Kidney (tissue), 22 donors: ENCODE data around the gene FPGS. TPM values are rescaled to one million over a fixed set of nuclear protein-coding genes. Genes with fewer than 3 reads are reported as not detected.
A peak's percentile ranks its signal among the peaks of the same experiment; 100 is the strongest.

Source experiments
- DNase-seq, 5 donors: peaks; one replicate each; pipeline ENCODE4 v3.0.0-alpha.2; 2013 to 2020
- FAIRE-seq: peaks from 2 replicates; lab custom pipeline; 2012; peaks lifted over from hg19 to GRCh38; lab: Jason Lieb, UNC
- H3K27ac ChIP-seq, 2 donors: one replicate each; pipeline ENCODE4 v1.7.0; 2013; ENCODE audit warnings: low read depth in 2 of 2, low read length in 2 of 2, inconsistent platforms in 1 of 2
- H3K27me3 ChIP-seq: one replicate; pipeline ENCODE4 v1.7.1; 2013; ENCODE audit warnings: low read length, inconsistent platforms; ENCODE audit not compliant: control insufficient read depth, insufficient read depth
- H3K36me3 ChIP-seq, 3 donors: one replicate each; pipeline versions ENCODE4 v1.7.0 to v1.7.1; 2013; ENCODE audit warnings: low read length in 3 of 3, control low read depth in 1 of 3, inconsistent platforms in 1 of 3; ENCODE audit not compliant: insufficient read depth in 3 of 3, control insufficient read depth in 2 of 3
- H3K4me1 ChIP-seq, 3 donors: one replicate each; pipeline versions ENCODE4 v1.7.0 to v1.7.1; 2013; ENCODE audit warnings: low read length in 3 of 3, inconsistent platforms in 1 of 3, low read depth in 1 of 3; ENCODE audit not compliant: control insufficient read depth in 2 of 3, insufficient read depth in 2 of 3
- H3K4me3 ChIP-seq, 3 donors: one replicate each; pipeline versions ENCODE4 v1.7.0 to v1.8.1; 2013; ENCODE audit warnings: low read length in 3 of 3, control low read depth in 1 of 3, inconsistent platforms in 1 of 3
- H3K9ac ChIP-seq, 3 donors: one replicate each; pipeline versions ENCODE4 v1.7.0 to v1.7.1; 2013; ENCODE audit warnings: low read length in 3 of 3, control low read depth in 1 of 3, inconsistent platforms in 1 of 3
- H3K9me3 ChIP-seq, 3 donors: one replicate each; pipeline versions ENCODE4 v1.7.0 to v1.7.1; 2013; ENCODE audit warnings: low read length in 3 of 3, control low read depth in 1 of 3, inconsistent platforms in 1 of 3; ENCODE audit not compliant: control insufficient read depth in 2 of 3, insufficient read depth in 1 of 3
- intact Hi-C: fragments of 100-400 bp; cut with DNase I; formaldehyde crosslinking; loops from one replicate; pipeline ENCODE4 v1.11.1; 2022
- long read RNA-seq, 10 donors: library from polyadenylated mRNA in 1 of 10; unstranded in 1 of 10; transcript quantifications; one replicate each; pipeline ENCODE4 v2.0.0 and lab custom pipeline, GENCODE V29; 2021 to 2026
- polyA plus RNA-seq: library from polyadenylated mRNA; stranded (reverse); fragments of 350-450 nt; fragmentation: Illumina TruSeq; extraction: RNeasy Lipid Tissue Mini Kit (QIAGEN cat#74804); gene quantifications from one replicate; pipeline ENCODE4 v1.2.3, GENCODE V29; 2014; ENCODE audit warnings: low read depth, low replicate concordance; ENCODE audit not compliant: insufficient read depth
- total RNA-seq: library from RNA; stranded (reverse); fragmentation: NEBNext Ultra II Directional; extraction: Animal tissue kit (Norgen Biotek cat#: 25700); gene quantifications from one replicate; pipeline ENCODE4 v1.2.1, GENCODE V29; 2021
- TF ChIP-seq, protein P1 (sequence below): IDR thresholded peaks from 3 replicates; pipeline ENCODE4 v1.5.1; 2012; ENCODE audit warnings: mild to moderate bottlenecking, moderate library complexity, borderline replicate concordance; ENCODE audit not compliant: insufficient read depth; ENCODE audit errors: extremely low read depth
- donor health status: control.
- donor health status: control.
- donor health status: control.
- donor health status: control.
- donor health status: control.
- donor health status: DM: yes; HTN: yes; CAD: no.
- donor health status: Normal renal cell carcinoma (clear cell type).

Gene FPGS, protein sequence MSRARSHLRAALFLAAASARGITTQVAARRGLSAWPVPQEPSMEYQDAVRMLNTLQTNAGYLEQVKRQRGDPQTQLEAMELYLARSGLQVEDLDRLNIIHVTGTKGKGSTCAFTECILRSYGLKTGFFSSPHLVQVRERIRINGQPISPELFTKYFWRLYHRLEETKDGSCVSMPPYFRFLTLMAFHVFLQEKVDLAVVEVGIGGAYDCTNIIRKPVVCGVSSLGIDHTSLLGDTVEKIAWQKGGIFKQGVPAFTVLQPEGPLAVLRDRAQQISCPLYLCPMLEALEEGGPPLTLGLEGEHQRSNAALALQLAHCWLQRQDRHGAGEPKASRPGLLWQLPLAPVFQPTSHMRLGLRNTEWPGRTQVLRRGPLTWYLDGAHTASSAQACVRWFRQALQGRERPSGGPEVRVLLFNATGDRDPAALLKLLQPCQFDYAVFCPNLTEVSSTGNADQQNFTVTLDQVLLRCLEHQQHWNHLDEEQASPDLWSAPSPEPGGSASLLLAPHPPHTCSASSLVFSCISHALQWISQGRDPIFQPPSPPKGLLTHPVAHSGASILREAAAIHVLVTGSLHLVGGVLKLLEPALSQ
- total RNA-seq (77.2 TPM), polyA plus RNA-seq (44.0 TPM)
- long read RNA-seq, donor 1, transcript FPGS-203 (15 exons, 2,279 nt), result major isoform, 8 of 17 reads
- long read RNA-seq, donor 1, partial matches to known transcripts, result 6 of 17 reads
- long read RNA-seq, donor 1, other reads (novel, unspliced or antisense), result 0 of 17 reads
- long read RNA-seq, donor 2, transcript FPGS-203 (15 exons, 2,279 nt), result major isoform, 8 of 20 reads
- long read RNA-seq, donor 2, partial matches to known transcripts, result 10 of 20 reads
- long read RNA-seq, donor 2, other reads (novel, unspliced or antisense), result 0 of 20 reads
- long read RNA-seq, donor 3, transcript FPGS-203 (15 exons, 2,279 nt), result major isoform, 8 of 16 reads
- long read RNA-seq, donor 3, partial matches to known transcripts, result 6 of 16 reads
- long read RNA-seq, donor 3, other reads (novel, unspliced or antisense), result 0 of 16 reads
- long read RNA-seq, donor 4, transcript FPGS-203 (15 exons, 2,279 nt), result major isoform, 6 of 6 reads
- long read RNA-seq, donor 4, partial matches to known transcripts, result 0 of 6 reads
- long read RNA-seq, donor 4, other reads (novel, unspliced or antisense), result 0 of 6 reads
- long read RNA-seq, donor 5, result 0 reads
- long read RNA-seq, donor 6, transcript FPGS-203 (15 exons, 2,279 nt), result major isoform, 7 of 13 reads
- long read RNA-seq, donor 6, partial matches to known transcripts, result 0 of 13 reads
- long read RNA-seq, donor 6, other reads (novel, unspliced or antisense), result 0 of 13 reads
- long read RNA-seq, donor 7, transcript FPGS-203 (15 exons, 2,279 nt), result major isoform, 58 of 122 reads
- long read RNA-seq, donor 7, transcript FPGS-201 (15 exons, 2,278 nt), result minor isoform, 11 of 122 reads
- long read RNA-seq, donor 7, partial matches to known transcripts, result 17 of 122 reads
- long read RNA-seq, donor 7, other reads (novel, unspliced or antisense), result 30 of 122 reads
- long read RNA-seq, donor 8, transcript FPGS-203 (15 exons, 2,279 nt), result major isoform, 10 of 12 reads
- long read RNA-seq, donor 8, partial matches to known transcripts, result 0 of 12 reads
- long read RNA-seq, donor 8, other reads (novel, unspliced or antisense), result 0 of 12 reads
- long read RNA-seq, donor 9, transcript FPGS-203 (15 exons, 2,279 nt), result major isoform, 6 of 6 reads
- long read RNA-seq, donor 9, partial matches to known transcripts, result 0 of 6 reads
- long read RNA-seq, donor 9, other reads (novel, unspliced or antisense), result 0 of 6 reads
- long read RNA-seq, donor 10, transcript FPGS-203 (15 exons, 2,279 nt), result major isoform, 6 of 9 reads
- long read RNA-seq, donor 10, partial matches to known transcripts, result 0 of 9 reads
- long read RNA-seq, donor 10, other reads (novel, unspliced or antisense), result 0 of 9 reads

DNA sequence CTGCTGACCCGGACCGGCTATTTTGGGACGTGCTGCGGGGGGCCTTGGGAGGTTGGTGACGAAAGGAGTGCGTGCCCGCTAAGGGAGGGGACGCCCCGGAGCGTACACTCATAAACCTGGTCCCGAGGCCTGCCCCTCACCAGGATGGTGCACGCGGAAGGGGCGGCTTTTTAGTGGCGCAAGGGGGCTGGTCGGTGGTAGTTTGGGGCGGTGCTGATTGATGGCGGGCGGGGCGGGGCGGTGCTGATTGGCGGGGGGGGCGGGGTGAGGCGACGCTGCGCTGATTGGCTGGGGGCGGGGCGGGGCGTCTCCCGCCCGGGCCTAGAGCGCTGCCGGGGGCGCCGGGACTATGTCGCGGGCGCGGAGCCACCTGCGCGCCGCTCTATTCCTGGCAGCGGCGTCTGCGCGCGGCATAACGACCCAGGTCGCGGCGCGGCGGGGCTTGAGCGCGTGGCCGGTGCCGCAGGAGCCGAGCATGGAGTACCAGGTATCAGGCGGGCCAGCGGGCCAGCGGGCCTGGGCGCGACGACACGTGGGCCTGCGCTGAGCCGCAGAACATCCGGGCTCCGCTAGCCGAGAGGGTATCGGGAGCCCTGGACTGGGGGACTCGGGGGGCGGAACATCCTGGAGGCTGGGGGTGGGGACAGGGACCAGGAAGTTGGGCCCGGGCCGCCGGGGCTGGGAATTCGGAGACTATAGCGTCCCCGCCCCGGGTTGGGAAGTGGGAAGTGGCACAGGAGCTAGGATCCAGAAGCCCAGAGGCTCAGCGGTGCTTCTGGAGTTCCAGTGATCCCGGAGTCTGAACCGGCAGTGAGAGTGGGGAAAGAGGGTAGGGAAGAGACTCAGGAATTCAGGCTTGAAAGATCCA, at the start of gene FPGS:
TSS of gene FPGS (plus strand) at position 307 of the 868 bp plus-strand sequence. CDS start at position 350, 43 bp downstream.
- Histone ChIP-seq H3K4me1 (peaks cover 0 to 17% (median 13%) of the 10 kb centered on the region in 3 donors), H3K27ac (peak within 1 kb of the TSS; percentile 94 to 95), H3K27me3 (no peaks in the 10 kb centered on the region), H3K9ac (peak within 1 kb of the TSS; percentile 31 to 98 (median 81)), H3K36me3 (peaks cover 0 to 8% (median 4%) of the 10 kb centered on the region in 3 donors), H3K4me3 (peak within 1 kb of the TSS; percentile 64 to 92 (median 84)), H3K9me3 (no peaks in the 10 kb centered on the region)
- DNase-seq, result peak; percentile 86 to 97 (median 92)
- TF ChIP-seq, protein P1, sequence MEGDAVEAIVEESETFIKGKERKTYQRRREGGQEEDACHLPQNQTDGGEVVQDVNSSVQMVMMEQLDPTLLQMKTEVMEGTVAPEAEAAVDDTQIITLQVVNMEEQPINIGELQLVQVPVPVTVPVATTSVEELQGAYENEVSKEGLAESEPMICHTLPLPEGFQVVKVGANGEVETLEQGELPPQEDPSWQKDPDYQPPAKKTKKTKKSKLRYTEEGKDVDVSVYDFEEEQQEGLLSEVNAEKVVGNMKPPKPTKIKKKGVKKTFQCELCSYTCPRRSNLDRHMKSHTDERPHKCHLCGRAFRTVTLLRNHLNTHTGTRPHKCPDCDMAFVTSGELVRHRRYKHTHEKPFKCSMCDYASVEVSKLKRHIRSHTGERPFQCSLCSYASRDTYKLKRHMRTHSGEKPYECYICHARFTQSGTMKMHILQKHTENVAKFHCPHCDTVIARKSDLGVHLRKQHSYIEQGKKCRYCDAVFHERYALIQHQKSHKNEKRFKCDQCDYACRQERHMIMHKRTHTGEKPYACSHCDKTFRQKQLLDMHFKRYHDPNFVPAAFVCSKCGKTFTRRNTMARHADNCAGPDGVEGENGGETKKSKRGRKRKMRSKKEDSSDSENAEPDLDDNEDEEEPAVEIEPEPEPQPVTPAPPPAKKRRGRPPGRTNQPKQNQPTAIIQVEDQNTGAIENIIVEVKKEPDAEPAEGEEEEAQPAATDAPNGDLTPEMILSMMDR, result no peak
- intact Hi-C loops, result no loop called here
- no peak for FAIRE-seq

DNA sequence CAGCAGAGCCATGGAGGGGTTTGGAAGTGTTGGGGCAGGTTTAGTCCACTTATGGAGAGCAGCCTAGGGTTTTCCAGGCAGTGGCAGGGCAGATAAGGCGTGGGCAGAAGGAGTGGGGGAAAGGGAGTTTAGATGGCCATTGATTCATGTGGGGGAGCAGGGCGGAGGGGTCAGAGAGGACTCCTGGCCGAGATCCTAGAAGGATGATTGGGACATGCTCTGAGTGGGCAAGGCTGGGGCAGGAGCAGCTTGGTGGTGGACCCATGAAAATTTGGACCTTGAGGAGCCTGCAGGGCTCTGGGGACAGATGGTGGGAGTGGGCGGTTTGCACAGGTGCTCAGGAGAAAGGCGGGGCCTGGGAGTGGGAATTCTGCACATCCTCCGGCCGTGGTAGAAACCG, 49.5 kb upstream of the FPGS start:
- Histone ChIP-seq H3K4me3 (no peak overlapping the region), H3K9me3 (no peaks in the 10 kb centered on the region), H3K27ac (no peak overlapping the region), H3K36me3 (no peaks in the 10 kb centered on the region), H3K27me3 (peaks cover 10% of the 10 kb centered on the region), H3K4me1 (no peaks in the 10 kb centered on the region), H3K9ac (no peak overlapping the region)
- TF ChIP-seq, protein P1, result no peak
- intact Hi-C loops, result no loop called here
- FAIRE-seq, result no peak
- no peak for DNase-seq
